Stomach (tissue), 4 donors: ENCODE results near the gene TSC1.

Experiments
- CTCF ChIP-seq, 7 experiments: fragments of 450-650 bp in 4 of 7; fragments of 200-600 bp in 3 of 7; sonication (generic) in 3 of 7; IDR thresholded peaks; one replicate each; pipeline ENCODE4 v1.5.1; 2016 to 2019; ENCODE audit warnings: antibody characterized with exemption in 7 of 7, control low read depth in 2 of 7, mild to moderate bottlenecking in 1 of 7
- EP300 ChIP-seq: sonication (generic); formaldehyde crosslinking; IDR thresholded peaks from one replicate; pipeline ENCODE4 v1.6.1; 2017; ENCODE audit warnings: antibody characterized with exemption
- POLR2A ChIP-seq, 4 donors: fragments of 450-650 bp; IDR thresholded peaks; one replicate each; pipeline ENCODE4 v1.6.1; 2016; ENCODE audit warnings: antibody characterized with exemption in 4 of 4, control low read depth in 2 of 4, mild to moderate bottlenecking in 1 of 4, moderate library complexity in 1 of 4
- POLR2AphosphoS5 ChIP-seq, 3 donors: sonication (generic); formaldehyde crosslinking; IDR thresholded peaks; one replicate each; pipeline ENCODE4 v1.6.1; 2016; ENCODE audit warnings: antibody characterized with exemption in 3 of 3

- TF ChIP-seq POLR2A (IDR thresholded peaks at IDR 0.05): no peak
- TF ChIP-seq CTCF (IDR thresholded peaks at IDR 0.05): no peak
- TF ChIP-seq EP300: no peak
- no peak for TF ChIP-seq POLR2AphosphoS5 (IDR thresholded peaks at IDR 0.05)
Measured at GRCh38 chr9:132846918-132847515, 97.4 kb downstream of the TSC1 start.
